Fibroblast of lung (primary cell): ENCODE data around the gene FGGY. TPM values are rescaled to one million over a fixed set of nuclear protein-coding genes. Genes with fewer than 3 reads are reported as not detected.

Source experiments
- DNase-seq, 2 donors: peaks; one replicate each; pipeline versions ENCODE4 v3.0.0 to v3.0.0-alpha.2; 2010; ENCODE audit warnings: low read depth in 2 of 2
- H2AFZ ChIP-seq: 2 replicates; pipeline ENCODE4 v1.5.1; 2012; ENCODE audit warnings: low read length, control low read depth, inconsistent platforms
- H3K27ac ChIP-seq: 2 replicates; pipeline ENCODE4 v1.5.1; 2011; ENCODE audit warnings: low read length, control low read depth; ENCODE audit not compliant: insufficient read depth
- H3K27me3 ChIP-seq: 2 replicates; pipeline ENCODE4 v1.5.1; 2011; ENCODE audit warnings: mild to moderate bottlenecking, low read length; ENCODE audit not compliant: control insufficient read depth, insufficient read depth
- H3K36me3 ChIP-seq: 2 replicates; pipeline ENCODE4 v1.5.1; 2011; ENCODE audit warnings: low read length; ENCODE audit not compliant: control insufficient read depth, insufficient read depth
- H3K4me1 ChIP-seq: 2 replicates; pipeline ENCODE4 v1.5.1; 2011; ENCODE audit warnings: low read length; ENCODE audit not compliant: control insufficient read depth, insufficient read depth; ENCODE audit errors: extremely low read depth
- H3K4me2 ChIP-seq: 2 replicates; pipeline ENCODE4 v1.5.1; 2011; ENCODE audit warnings: low read length, control low read depth; ENCODE audit not compliant: insufficient read depth; ENCODE audit errors: extremely low read depth
- H3K4me3 ChIP-seq, 4 experiments: fragments of 200-600 bp in 1 of 4; sonication (generic) in 1 of 4; replicated peaks in 1 of 4; 2 replicates each; pipeline ENCODE4 v1.5.1; 2011 to 2016; ENCODE audit warnings: low read length in 4 of 4, low read depth in 3 of 4, mild to moderate bottlenecking in 3 of 4, control low read depth in 2 of 4, inconsistent platforms in 1 of 4, mixed read lengths in 1 of 4; ENCODE audit not compliant: insufficient read depth in 1 of 4; ENCODE audit errors: control extremely low read depth in 1 of 4
- H3K79me2 ChIP-seq: 2 replicates; pipeline ENCODE4 v1.5.1; 2012; ENCODE audit warnings: mild to moderate bottlenecking, low read length, inconsistent platforms; ENCODE audit not compliant: control insufficient read depth, insufficient read depth
- H3K9ac ChIP-seq: 2 replicates; pipeline ENCODE4 v1.5.1; 2011; ENCODE audit warnings: mild to moderate bottlenecking, low read length, control low read depth; ENCODE audit not compliant: insufficient read depth
- H3K9me3 ChIP-seq: 2 replicates; pipeline ENCODE4 v1.5.1; 2012; ENCODE audit warnings: low read depth, low read length; ENCODE audit not compliant: control insufficient read depth, insufficient read depth
- H4K20me1 ChIP-seq: 2 replicates; pipeline ENCODE4 v1.5.1; 2011; ENCODE audit warnings: low read length; ENCODE audit not compliant: control insufficient read depth, insufficient read depth; ENCODE audit errors: extremely low read depth
- EZH2 ChIP-seq: IDR thresholded peaks from 2 replicates; pipeline ENCODE4 v1.5.1; 2012; ENCODE audit warnings: low read length, control low read depth, mild to moderate bottlenecking; ENCODE audit errors: missing control alignments
- polyA plus RNA-seq, 2 donors: library from polyadenylated mRNA; depleted of rRNA in 1 of 2; stranded (reverse) in 1 of 2; unstranded in 1 of 2; fragments of >200 nt; gene quantifications; 2 replicates each; pipeline ENCODE4 v1.2.1, GENCODE V29; 2011 to 2012; ENCODE audit warnings: missing spikeins in 1 of 2
- total RNA-seq: library from RNA; depleted of rRNA; stranded (reverse); fragments of >200 nt; gene quantifications from 2 replicates; pipeline ENCODE4 v1.2.1, GENCODE V29; 2014
- TF ChIP-seq, protein P1 (sequence below), 2 donors: IDR thresholded peaks in 1 of 2; conservative IDR thresholded peaks in 1 of 2; 1 replicate in 1 of 2; 2 replicates in 1 of 2; pipeline ENCODE4 v1.5.1; 2011 to 2012; ENCODE audit warnings: low read length in 2 of 2, control low read depth in 1 of 2, inconsistent platforms in 1 of 2, low read depth in 1 of 2, mild to moderate bottlenecking in 1 of 2

FGGY gene
- total and polyA plus RNA-seq, 2 donors (not counting 1 experiment from before 2014, with no cell fraction given) = 9.5 to 32.4 TPM

DNA sequence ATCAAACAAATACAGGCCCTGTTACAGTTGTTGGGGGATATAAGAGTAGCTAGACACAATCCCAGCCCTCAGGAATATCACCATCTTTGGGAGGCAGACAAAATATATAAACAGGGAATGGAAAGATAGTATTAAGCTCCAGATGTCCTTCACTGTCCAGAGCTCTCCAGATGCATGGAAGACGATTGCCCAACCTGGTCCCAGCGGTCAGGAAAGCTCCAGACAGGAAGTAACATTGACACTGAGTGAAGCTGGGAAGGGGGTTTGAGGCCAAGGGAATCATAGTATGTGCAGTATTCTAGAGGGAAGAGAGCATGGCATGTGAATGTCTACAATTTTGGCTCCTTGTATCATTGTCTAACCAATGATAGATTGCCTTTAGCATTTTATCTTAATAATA lies 344.0 kb downstream of the FGGY start:
- peaks cover 4% of the 10 kb centered on the region for H3K4me1 ChIP-seq
- H3K79me2 ChIP-seq = no peaks in the 10 kb centered on the region
- DNase-seq = no peak
- no peak overlapping the region for H3K4me3 ChIP-seq
- H3K36me3 ChIP-seq = no peaks in the 10 kb centered on the region
- no peak for TF ChIP-seq EZH2
- TF ChIP-seq, protein P1, sequence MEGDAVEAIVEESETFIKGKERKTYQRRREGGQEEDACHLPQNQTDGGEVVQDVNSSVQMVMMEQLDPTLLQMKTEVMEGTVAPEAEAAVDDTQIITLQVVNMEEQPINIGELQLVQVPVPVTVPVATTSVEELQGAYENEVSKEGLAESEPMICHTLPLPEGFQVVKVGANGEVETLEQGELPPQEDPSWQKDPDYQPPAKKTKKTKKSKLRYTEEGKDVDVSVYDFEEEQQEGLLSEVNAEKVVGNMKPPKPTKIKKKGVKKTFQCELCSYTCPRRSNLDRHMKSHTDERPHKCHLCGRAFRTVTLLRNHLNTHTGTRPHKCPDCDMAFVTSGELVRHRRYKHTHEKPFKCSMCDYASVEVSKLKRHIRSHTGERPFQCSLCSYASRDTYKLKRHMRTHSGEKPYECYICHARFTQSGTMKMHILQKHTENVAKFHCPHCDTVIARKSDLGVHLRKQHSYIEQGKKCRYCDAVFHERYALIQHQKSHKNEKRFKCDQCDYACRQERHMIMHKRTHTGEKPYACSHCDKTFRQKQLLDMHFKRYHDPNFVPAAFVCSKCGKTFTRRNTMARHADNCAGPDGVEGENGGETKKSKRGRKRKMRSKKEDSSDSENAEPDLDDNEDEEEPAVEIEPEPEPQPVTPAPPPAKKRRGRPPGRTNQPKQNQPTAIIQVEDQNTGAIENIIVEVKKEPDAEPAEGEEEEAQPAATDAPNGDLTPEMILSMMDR (conservative IDR thresholded peaks at IDR 0.05 in 1 of 2, IDR thresholded peaks at IDR 0.05 in 1 of 2; ENCODE audit: low read depth in 1 of 2, low read length in 2 of 2) = no peak
- no peak overlapping the region for H2AFZ ChIP-seq
- no peak overlapping the region for H3K4me2 ChIP-seq
- H4K20me1 ChIP-seq = no peaks in the 10 kb centered on the region
- H3K27me3 ChIP-seq = no peaks in the 10 kb centered on the region
- H3K9me3 ChIP-seq = no peaks in the 10 kb centered on the region
- H3K27ac ChIP-seq = no peak overlapping the region
- H3K9ac ChIP-seq = no peak overlapping the region

- no peak overlapping the region for H3K4me2 ChIP-seq
- TF ChIP-seq, protein P1 (conservative IDR thresholded peaks at IDR 0.05 in 1 of 2, IDR thresholded peaks at IDR 0.05 in 1 of 2; ENCODE audit: low read depth in 1 of 2, low read length in 2 of 2) = no peak
- TF ChIP-seq EZH2 = no peak
- DNase-seq = peak in 1 of 2 donors; percentile 24
Measured at GRCh38 chr1:59641836-59642235, 344.9 kb downstream of the FGGY start.

GRCh38 chr1:59643526-59643925 lies 346.6 kb downstream of the FGGY start:
- Histone ChIP-seq H4K20me1 (no peaks in the 10 kb centered on the region), H3K4me2 (no peak overlapping the region), H3K27ac (no peak overlapping the region), H3K79me2 (no peaks in the 10 kb centered on the region), H3K9ac (no peak overlapping the region), H3K4me3 (no peak overlapping the region), H3K9me3 (no peaks in the 10 kb centered on the region), H3K4me1 (peaks cover 7% of the 10 kb centered on the region), H3K36me3 (no peaks in the 10 kb centered on the region), H3K27me3 (no peaks in the 10 kb centered on the region), H2AFZ (no peak overlapping the region)
- TF ChIP-seq, protein P1 (conservative IDR thresholded peaks at IDR 0.05 in 1 of 2, IDR thresholded peaks at IDR 0.05 in 1 of 2; ENCODE audit: low read depth in 1 of 2, low read length in 2 of 2) = no peak
- no peak for TF ChIP-seq EZH2
- no peak for DNase-seq

More at GRCh38 chr1:59641836-59642235, 344.9 kb downstream of the FGGY start:
- Histone ChIP-seq H4K20me1 (no peaks in the 10 kb centered on the region), H3K27ac (no peak overlapping the region), H3K4me3 (no peak overlapping the region), H3K79me2 (no peaks in the 10 kb centered on the region), H3K4me1 (peaks cover 7% of the 10 kb centered on the region), H3K36me3 (no peaks in the 10 kb centered on the region), H2AFZ (no peak overlapping the region), H3K9me3 (no peaks in the 10 kb centered on the region), H3K27me3 (no peaks in the 10 kb centered on the region), H3K9ac (no peak overlapping the region)
